Parathyroid adenoma (tissue), 2 donors: ENCODE measurements around the gene PTPN14.

Source experiments
- H2AFZ ChIP-seq: fragments of 300-600 bp; sonication (generic); one replicate; pipeline ENCODE4 v1.7.0; 2017; ENCODE audit warnings: antibody characterized with exemption, mild to moderate bottlenecking
- H3K27ac ChIP-seq: fragments of 300-600 bp; sonication (generic); one replicate; pipeline ENCODE4 v1.7.0; 2017
- H3K27me3 ChIP-seq: fragments of 300-600 bp; sonication (generic); one replicate; pipeline ENCODE4 v1.7.0; 2017; ENCODE audit warnings: low read length; ENCODE audit not compliant: control insufficient read depth, insufficient read depth
- H3K36me3 ChIP-seq: fragments of 300-600 bp; sonication (generic); one replicate; pipeline ENCODE4 v1.7.0; 2017; ENCODE audit warnings: low read length; ENCODE audit not compliant: control insufficient read depth, insufficient read depth
- H3K4me1 ChIP-seq: fragments of 300-600 bp; sonication (generic); one replicate; pipeline ENCODE4 v1.7.0; 2017; ENCODE audit warnings: control low read depth
- H3K4me2 ChIP-seq: fragments of 300-600 bp; sonication (generic); one replicate; pipeline ENCODE4 v1.7.0; 2017; ENCODE audit warnings: low read length
- H3K4me3 ChIP-seq: fragments of 300-600 bp; sonication (generic); one replicate; pipeline ENCODE4 v1.7.0; 2017; ENCODE audit warnings: low read depth, low read length
- H3K79me2 ChIP-seq: fragments of 300-600 bp; sonication (generic); one replicate; pipeline ENCODE4 v1.7.0; 2017; ENCODE audit warnings: control low read depth
- H3K9ac ChIP-seq: fragments of 300-600 bp; sonication (generic); one replicate; pipeline ENCODE4 v1.7.0; 2017; ENCODE audit warnings: mild to moderate bottlenecking
- H3K9me3 ChIP-seq: fragments of 300-600 bp; sonication (generic); one replicate; pipeline ENCODE4 v1.7.0; 2017; ENCODE audit warnings: low read length; ENCODE audit not compliant: control insufficient read depth
- TF ChIP-seq, protein P1 (sequence below): fragments of 300-600 bp; sonication (generic); IDR thresholded peaks from one replicate; pipeline ENCODE4 v1.7.0; 2017; ENCODE audit warnings: antibody characterized with exemption, mild to moderate bottlenecking
- donor health status: primary hyperparathyroidism.

Gene PTPN14

DNA sequence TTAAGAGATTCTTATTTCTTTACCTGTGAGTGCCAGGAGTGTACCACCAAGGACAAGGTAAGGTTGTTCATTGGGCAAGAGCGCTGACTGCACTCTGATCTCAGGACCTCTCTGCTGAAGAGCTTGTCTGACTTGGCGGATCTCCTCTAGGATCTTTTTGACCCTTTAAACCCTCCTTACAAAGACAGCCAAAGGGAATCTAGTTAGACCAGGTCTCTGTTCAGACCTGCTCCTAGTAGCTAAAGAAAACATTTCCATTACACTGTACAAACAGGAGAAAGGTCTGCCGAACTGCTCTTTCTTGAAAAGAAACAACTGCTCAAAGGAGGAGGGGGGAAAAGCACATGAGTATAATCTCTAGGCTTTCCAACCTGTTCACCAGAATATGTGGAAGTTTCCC lies 221.2 kb downstream of the PTPN14 start:
- Histone ChIP-seq H3K4me2 (no peak overlapping the region), H3K9ac (no peak overlapping the region), H3K4me3 (no peak overlapping the region), H3K79me2 (no peaks in the 10 kb centered on the region), H3K27me3 (no peaks in the 10 kb centered on the region), H3K27ac (no peak overlapping the region), H3K36me3 (no peaks in the 10 kb centered on the region), H3K9me3 (no peaks in the 10 kb centered on the region), H2AFZ (no peak overlapping the region), H3K4me1 (no peaks in the 10 kb centered on the region)
- TF ChIP-seq, protein P1, sequence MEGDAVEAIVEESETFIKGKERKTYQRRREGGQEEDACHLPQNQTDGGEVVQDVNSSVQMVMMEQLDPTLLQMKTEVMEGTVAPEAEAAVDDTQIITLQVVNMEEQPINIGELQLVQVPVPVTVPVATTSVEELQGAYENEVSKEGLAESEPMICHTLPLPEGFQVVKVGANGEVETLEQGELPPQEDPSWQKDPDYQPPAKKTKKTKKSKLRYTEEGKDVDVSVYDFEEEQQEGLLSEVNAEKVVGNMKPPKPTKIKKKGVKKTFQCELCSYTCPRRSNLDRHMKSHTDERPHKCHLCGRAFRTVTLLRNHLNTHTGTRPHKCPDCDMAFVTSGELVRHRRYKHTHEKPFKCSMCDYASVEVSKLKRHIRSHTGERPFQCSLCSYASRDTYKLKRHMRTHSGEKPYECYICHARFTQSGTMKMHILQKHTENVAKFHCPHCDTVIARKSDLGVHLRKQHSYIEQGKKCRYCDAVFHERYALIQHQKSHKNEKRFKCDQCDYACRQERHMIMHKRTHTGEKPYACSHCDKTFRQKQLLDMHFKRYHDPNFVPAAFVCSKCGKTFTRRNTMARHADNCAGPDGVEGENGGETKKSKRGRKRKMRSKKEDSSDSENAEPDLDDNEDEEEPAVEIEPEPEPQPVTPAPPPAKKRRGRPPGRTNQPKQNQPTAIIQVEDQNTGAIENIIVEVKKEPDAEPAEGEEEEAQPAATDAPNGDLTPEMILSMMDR: no peak

DNA sequence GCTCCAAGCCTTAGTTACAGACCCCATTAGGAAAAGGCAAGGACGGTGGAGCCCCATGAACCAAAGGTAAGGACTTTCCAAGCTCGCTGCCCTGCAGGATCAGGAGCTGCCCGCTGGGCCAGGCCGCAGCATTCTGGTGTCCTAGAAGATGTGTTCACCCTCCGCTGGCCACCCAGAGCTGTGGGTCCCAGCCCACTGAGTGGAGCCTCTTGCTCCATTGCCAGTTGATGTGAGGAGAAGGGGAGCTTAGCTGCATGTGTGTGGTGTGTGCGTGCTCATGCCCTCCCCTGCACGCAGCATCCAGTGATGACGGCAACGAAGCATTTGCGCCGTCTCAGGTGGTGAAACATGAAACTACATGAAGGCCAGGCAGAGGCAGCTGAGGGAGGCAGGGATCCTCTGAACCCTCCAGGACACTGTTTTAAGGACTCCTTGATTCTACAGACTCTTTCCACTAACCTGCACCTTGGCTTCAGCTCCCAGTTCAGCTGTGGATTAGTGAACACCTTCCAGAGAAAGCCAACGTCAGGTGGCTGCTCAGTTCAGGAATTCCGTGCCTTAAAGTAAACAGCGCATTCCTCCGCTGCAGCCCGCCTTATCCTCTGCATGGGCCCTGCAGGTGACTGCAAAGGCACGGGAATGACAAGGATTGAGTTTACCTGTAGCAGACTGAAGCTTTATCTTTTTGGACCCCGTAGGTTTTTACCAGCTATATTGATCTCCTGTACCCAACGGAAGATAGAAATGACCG lies 221.8 kb downstream of the PTPN14 start:
- no peaks in the 10 kb centered on the region for H3K4me1 ChIP-seq
- no peaks in the 10 kb centered on the region for H3K79me2 ChIP-seq
- H3K9me3 ChIP-seq: no peaks in the 10 kb centered on the region
- no peak overlapping the region for H3K9ac ChIP-seq
- H3K27me3 ChIP-seq: no peaks in the 10 kb centered on the region
- no peak overlapping the region for H3K4me2 ChIP-seq
- no peak overlapping the region for H2AFZ ChIP-seq
- TF ChIP-seq, protein P1: no peak
- no peak overlapping the region for H3K27ac ChIP-seq
- H3K4me3 ChIP-seq: no peak overlapping the region
- H3K36me3 ChIP-seq: no peaks in the 10 kb centered on the region

DNA sequence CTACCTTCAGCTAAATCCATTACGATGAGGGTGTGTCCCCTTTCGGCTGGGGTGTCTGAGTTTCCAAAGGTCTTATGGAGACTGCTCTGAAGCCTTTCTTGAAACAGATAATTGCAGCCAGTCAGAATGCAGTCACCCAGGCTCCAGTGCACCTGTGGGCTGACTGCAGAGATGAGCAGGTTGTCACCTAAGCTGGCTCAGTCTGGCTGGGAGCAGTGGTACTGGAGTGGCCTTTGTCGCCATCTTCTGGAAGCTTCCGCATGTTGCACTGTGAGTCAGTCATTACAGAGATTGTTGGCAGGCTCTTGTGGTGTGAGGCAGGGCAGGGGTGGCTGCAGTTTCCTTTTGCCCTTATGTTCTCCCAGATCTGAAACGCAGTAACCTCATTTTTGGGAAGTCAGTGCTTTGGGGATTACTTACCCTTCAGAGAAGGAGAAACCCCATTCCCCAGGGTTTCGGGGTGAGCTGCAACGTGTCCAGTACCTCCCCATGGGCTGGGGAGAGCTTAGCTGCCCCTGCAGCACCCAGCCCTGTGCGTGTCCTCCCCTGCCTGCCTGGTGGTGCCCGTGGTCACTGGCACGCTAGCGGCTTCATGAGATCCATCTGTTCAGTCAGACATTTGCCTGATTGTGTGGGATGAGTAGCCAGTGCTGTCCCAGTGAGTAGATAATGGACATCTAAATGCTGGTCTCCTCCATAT lies 222.5 kb downstream of the PTPN14 start:
- H3K4me2 ChIP-seq: no peak overlapping the region
- no peak overlapping the region for H2AFZ ChIP-seq
- H3K4me1 ChIP-seq: no peaks in the 10 kb centered on the region
- H3K9me3 ChIP-seq: no peaks in the 10 kb centered on the region
- no peaks in the 10 kb centered on the region for H3K36me3 ChIP-seq
- no peaks in the 10 kb centered on the region for H3K79me2 ChIP-seq
- no peaks in the 10 kb centered on the region for H3K27me3 ChIP-seq
- TF ChIP-seq, protein P1: peak; percentile 70
- no peak overlapping the region for H3K27ac ChIP-seq
- H3K4me3 ChIP-seq: no peak overlapping the region
- H3K9ac ChIP-seq: no peak overlapping the region

DNA sequence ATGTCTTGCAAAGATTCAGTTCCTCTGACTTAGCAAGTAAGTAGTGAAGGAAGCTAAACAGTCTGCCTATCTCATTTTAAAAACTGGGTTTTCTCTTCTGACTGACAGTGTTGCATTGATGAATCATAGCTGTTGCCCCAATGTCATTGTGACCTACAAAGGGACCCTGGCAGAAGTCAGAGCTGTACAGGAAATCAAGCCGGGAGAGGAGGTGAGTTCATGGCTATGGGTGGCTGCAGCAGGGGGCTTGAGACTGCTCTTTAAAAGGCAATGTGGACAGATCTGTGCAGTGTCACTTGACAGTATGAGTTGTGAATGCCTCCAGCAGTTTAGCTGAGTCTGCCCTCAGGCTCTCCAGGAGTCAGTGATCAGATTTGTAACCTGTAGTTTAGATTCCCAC lies 223.9 kb downstream of the PTPN14 start:
- H3K4me1 ChIP-seq: no peaks in the 10 kb centered on the region
- TF ChIP-seq, protein P1: no peak

More for the DNA sequence above, 223.9 kb downstream of the PTPN14 start:
- no peak overlapping the region for H3K27ac ChIP-seq
- H3K9ac ChIP-seq: no peak overlapping the region
- H3K4me3 ChIP-seq: no peak overlapping the region
- no peaks in the 10 kb centered on the region for H3K27me3 ChIP-seq
- H3K9me3 ChIP-seq: no peaks in the 10 kb centered on the region
- H3K36me3 ChIP-seq: no peaks in the 10 kb centered on the region
- H3K79me2 ChIP-seq: no peaks in the 10 kb centered on the region
- no peak overlapping the region for H3K4me2 ChIP-seq
- H2AFZ ChIP-seq: no peak overlapping the region
